SK-N-SH (cell line): ENCODE data around the gene CRACR2A. TPM values are rescaled to one million over a fixed set of nuclear protein-coding genes. Genes with fewer than 3 reads are reported as not detected.

Source experiments
- CTCF ChIA-PET: fragments of 300-600, 350-600 bp; formaldehyde crosslinking; extraction: SDS; loops from one replicate; lab custom pipeline; 2021; lab: Yijun Ruan, JAX
- POLR2A ChIA-PET: fragments of 350-600 bp; sonication (Branson Sonifier 250); formaldehyde crosslinking; extraction: SDS; loops from one replicate; lab custom pipeline; 2020; ENCODE audit warnings: antibody characterized with exemption, inconsistent platforms; lab: Yijun Ruan, JAX
- DNase-seq: peaks from one replicate; pipeline ENCODE4 v3.0.0; 2012
- H2AFZ ChIP-seq: fragments of 200-600 bp; sonication (generic); 2 replicates; pipeline ENCODE4 v1.8.1; 2016; ENCODE audit warnings: antibody characterized with exemption, mild to moderate bottlenecking, low read depth
- H3F3A ChIP-seq: fragments of 200-600 bp; sonication (generic); replicated peaks from 2 replicates; pipeline ENCODE3; 2016; ENCODE audit warnings: antibody characterized with exemption, mild to moderate bottlenecking; ENCODE audit not compliant: insufficient read depth
- H3K27ac ChIP-seq, 2 experiments: fragments of 200-500 bp in 1 of 2; fragments of 200-600 bp in 1 of 2; sonication (Bioruptor generic) in 1 of 2; sonication (generic), shearing (Covaris generic) in 1 of 2; 2 replicates each; pipeline versions ENCODE4 v1.5.1 to v1.6.1; 2014 to 2016; ENCODE audit warnings: low read depth in 2 of 2, inconsistent platforms in 1 of 2, low read length in 1 of 2, mild to moderate bottlenecking in 1 of 2, mixed read lengths in 1 of 2
- H3K27me3 ChIP-seq: fragments of 200-600 bp; sonication (generic), shearing (Covaris generic); 2 replicates; pipeline ENCODE4 v1.6.1; 2016; ENCODE audit warnings: mixed run types; ENCODE audit not compliant: insufficient read depth
- H3K36me3 ChIP-seq, 2 experiments: fragments of 200-500 bp in 1 of 2; fragments of 200-600 bp in 1 of 2; sonication (Bioruptor generic) in 1 of 2; sonication (generic) in 1 of 2; replicated peaks in 1 of 2; 2 replicates each; pipeline versions ENCODE3 to v1.5.1; 2014 to 2016; ENCODE audit warnings: low read length in 1 of 2, mild to moderate bottlenecking in 1 of 2; ENCODE audit not compliant: insufficient read depth in 2 of 2, control insufficient read depth in 1 of 2
- H3K4me1 ChIP-seq, 2 experiments: fragments of 200-500 bp in 1 of 2; fragments of 200-600 bp in 1 of 2; sonication (Bioruptor generic) in 1 of 2; sonication (generic), shearing (Covaris generic) in 1 of 2; 2 replicates each; pipeline versions ENCODE4 v1.5.1 to v1.6.1; 2014 to 2016; ENCODE audit warnings: low read depth in 1 of 2, low read length in 1 of 2, mixed run types in 1 of 2; ENCODE audit not compliant: insufficient read depth in 2 of 2, control insufficient read depth in 1 of 2
- H3K4me2 ChIP-seq: fragments of 200-600 bp; sonication (generic), shearing (Covaris generic); 2 replicates; pipeline ENCODE4 v1.6.1; 2017; ENCODE audit warnings: mixed run types
- H3K4me3 ChIP-seq, 2 experiments: fragments of 200-500 bp in 1 of 2; fragments of 200-600 bp in 1 of 2; sonication (Bioruptor generic) in 1 of 2; sonication (generic), shearing (Covaris generic) in 1 of 2; 2 replicates each; pipeline versions ENCODE4 v1.5.1 to v1.8.1; 2014 to 2016; ENCODE audit warnings: low read depth in 2 of 2, inconsistent platforms in 1 of 2, low read length in 1 of 2, mild to moderate bottlenecking in 1 of 2, mixed read lengths in 1 of 2, moderate library complexity in 1 of 2
- H3K79me2 ChIP-seq: fragments of 200-600 bp; sonication (generic); 2 replicates; pipeline ENCODE4 v1.8.1; 2017; ENCODE audit warnings: mild to moderate bottlenecking; ENCODE audit not compliant: insufficient read depth
- H3K9ac ChIP-seq: fragments of 200-600 bp; sonication (generic); 2 replicates; pipeline ENCODE4 v1.6.1; 2017; ENCODE audit warnings: mixed run types
- H3K9me2 ChIP-seq: fragments of 200-600 bp; sonication (generic); 2 replicates; pipeline ENCODE4 v1.6.1; 2017; ENCODE audit warnings: mixed run types
- H3K9me3 ChIP-seq: fragments of 200-600 bp; sonication (generic); 2 replicates; pipeline ENCODE4 v1.6.1; 2017; ENCODE audit warnings: mixed run types, mild to moderate bottlenecking, moderate library complexity
- H4K20me1 ChIP-seq: fragments of 200-600 bp; sonication (generic); 2 replicates; pipeline ENCODE4 v1.6.1; 2017; ENCODE audit warnings: mild to moderate bottlenecking, mixed run types; ENCODE audit not compliant: insufficient read depth
- ELF1 ChIP-seq: IDR thresholded peaks from 2 replicates; pipeline ENCODE4 v1.4.0; 2012
- EP300 ChIP-seq, 2 experiments: IDR thresholded peaks; 2 replicates each; pipeline versions ENCODE4 v1.4.0 to v1.6.1; 2012; ENCODE audit warnings: borderline replicate concordance in 1 of 2, low read depth in 1 of 2, low read length in 1 of 2
- MXI1 ChIP-seq: IDR thresholded peaks from 2 replicates; pipeline ENCODE4 v1.6.1; 2012; ENCODE audit warnings: mild to moderate bottlenecking, low read depth, low read length, improper control_type of control experiment
- NFIC ChIP-seq: IDR thresholded peaks from 2 replicates; pipeline ENCODE4 v1.4.0; 2012; ENCODE audit warnings: borderline replicate concordance
- NRF1 ChIP-seq: IDR thresholded peaks from 2 replicates; pipeline ENCODE4 v1.6.1; 2012; ENCODE audit warnings: low read depth, mild to moderate bottlenecking, low read length
- PBX3 ChIP-seq: IDR thresholded peaks from 2 replicates; pipeline ENCODE4; 2012
- RAD21 ChIP-seq: IDR thresholded peaks from 2 replicates; pipeline ENCODE4 v1.6.1; 2012; ENCODE audit warnings: mild to moderate bottlenecking, low read length
- RCOR1 ChIP-seq: fragments of 150-350 bp; IDR thresholded peaks from 2 replicates; pipeline ENCODE4 v1.6.1; 2017; ENCODE audit warnings: antibody characterized with exemption, low read length
- REST ChIP-seq: IDR thresholded peaks from 2 replicates; pipeline ENCODE4 v1.6.1; 2012; ENCODE audit warnings: mild to moderate bottlenecking, low read depth, low read length, moderate library complexity
- RFX5 ChIP-seq: IDR thresholded peaks from 2 replicates; pipeline ENCODE4 v1.6.1; 2012; ENCODE audit warnings: mild to moderate bottlenecking, improper control_type of control experiment, low read length
- SIN3A ChIP-seq: IDR thresholded peaks from 2 replicates; pipeline ENCODE4 v1.6.1; 2012; ENCODE audit warnings: low read depth, mild to moderate bottlenecking, low read length, moderate library complexity, borderline replicate concordance
- SMC3 ChIP-seq: IDR thresholded peaks from 2 replicates; pipeline ENCODE4 v1.6.1; 2012; ENCODE audit warnings: low read depth, low read length, improper control_type of control experiment
- TAF1 ChIP-seq: IDR thresholded peaks from 2 replicates; pipeline ENCODE4 v1.6.1; 2012; ENCODE audit warnings: low read depth, mild to moderate bottlenecking, low read length, moderate library complexity, borderline replicate concordance
- TEAD4 ChIP-seq: IDR thresholded peaks from 2 replicates; pipeline ENCODE4 v1.4.0; 2012; ENCODE audit warnings: mild to moderate bottlenecking, borderline replicate concordance; ENCODE audit not compliant: insufficient read depth
- WGBS: methylation state at CpG from one replicate; pipeline ENCODE4 v1.1.6; 2017; ENCODE audit warnings: low lambda C conversion rate; 5-methylcytosine and 5-hydroxymethylcytosine counted together
- polyA plus RNA-seq, 3 experiments: library from polyadenylated mRNA; depleted of rRNA; stranded (reverse); fragments of >200 nt; gene quantifications; 2 replicates each; pipeline ENCODE4 v1.2.3, GENCODE V29; 2012

The CRACR2A gene
- polyA plus RNA-seq, 1 of the 3 experiments (the other 2 are of a cell fraction) = 0.12 TPM

- Histone ChIP-seq H3F3A (no peaks in the 10 kb centered on the region), H2AFZ (no peak overlapping the region), H3K4me1 (no peaks in the 10 kb centered on the region), H3K27ac (no peak overlapping the region), H3K36me3 (no peaks in the 10 kb centered on the region), H3K9ac (no peak overlapping the region), H3K4me3 (no peak overlapping the region), H3K79me2 (no peaks in the 10 kb centered on the region), H4K20me1 (no peaks in the 10 kb centered on the region), H3K9me3 (no peaks in the 10 kb centered on the region), H3K4me2 (no peak overlapping the region)
- ChIA-PET CTCF (interaction anchor here (1.7 kb wide), 1 partner anchor 433 kb away, joined by 5 read pairs; no protein-coding TSS in a partner anchor), POLR2A (no interaction called here)
- no peak for DNase-seq
- 14% methylated on average over 1 of the region's 4 CpGs for WGBS
- TF ChIP-seq ELF1 (no peak), TAF1 (no peak), RFX5 (no peak), TEAD4 (no peak), MXI1 (no peak), NRF1 (no peak)
- TF ChIP-seq, all 33 proteins: peak for 0
- H3K27me3 ChIP-seq = peaks cover 6% of the 10 kb centered on the region; the same call in 1 of the 2 replicates
- H3K9me2 ChIP-seq = no peaks in the 10 kb centered on the region
Observed at GRCh38 chr12:3732901-3733300, 20.0 kb downstream of the CRACR2A start.

GRCh38 chr12:3730111-3730510 is 22.8 kb downstream of the CRACR2A start:
- H3K79me2 ChIP-seq = no peaks in the 10 kb centered on the region
- H3K9me3 ChIP-seq = no peaks in the 10 kb centered on the region
- no peak overlapping the region for H2AFZ ChIP-seq
- no peaks in the 10 kb centered on the region for H3K36me3 ChIP-seq
- 73% methylated on average over 6 of the region's 6 CpGs for WGBS
- no peak for DNase-seq
- no peak overlapping the region for H3K4me2 ChIP-seq
- no peak overlapping the region for H3K4me3 ChIP-seq
- H3K27me3 ChIP-seq = no peaks in the 10 kb centered on the region; the same call in 1 of the 2 replicates
- no peaks in the 10 kb centered on the region for H4K20me1 ChIP-seq
- CTCF ChIA-PET = interaction anchor here (0.8 to 1.8 kb wide), 3 partner anchors 17 to 431 kb away, joined by 3 to 4 read pairs (median 3); no protein-coding TSS in a partner anchor
- H3K9ac ChIP-seq = no peak overlapping the region
- H3K4me1 ChIP-seq = no peaks in the 10 kb centered on the region
- POLR2A ChIA-PET = no interaction called here
- TF ChIP-seq PBX3 (no peak), EP300 (IDR thresholded peaks at IDR 0.05; ENCODE audit: borderline replicate concordance in 1 of 2, low read depth in 1 of 2, low read length in 1 of 2) (no peak), RAD21 (no peak), RCOR1 (no peak), NFIC (no peak), TEAD4 (no peak), SIN3A (no peak), REST (no peak), TAF1 (no peak), NRF1 (no peak), SMC3 (no peak)
- H3K9me2 ChIP-seq = no peaks in the 10 kb centered on the region
- no peak overlapping the region for H3K27ac ChIP-seq
- H3F3A ChIP-seq = no peaks in the 10 kb centered on the region
